HEK293T (cell line): ENCODE data around the gene HTATSF1.

Source experiments
- CTCF ChIA-PET: fragments of 350-600 bp; formaldehyde crosslinking; extraction: SDS; loops from one replicate; lab custom pipeline; 2021; ENCODE audit warnings: antibody characterized with exemption, inconsistent platforms; lab: Yijun Ruan, JAX
- POLR2A ChIA-PET: fragments of 350-600 bp; formaldehyde crosslinking; extraction: SDS; loops from one replicate; lab custom pipeline; 2020; ENCODE audit warnings: antibody characterized with exemption, inconsistent platforms; lab: Yijun Ruan, JAX
- DNase-seq: peaks from one replicate; pipeline ENCODE4 v3.0.0; 2012; ENCODE audit warnings: mixed read lengths; ENCODE audit errors: extremely low spot score
- ARNT ChIP-seq: fragments of 450-650 bp; IDR thresholded peaks from 2 replicates; pipeline ENCODE4 v1.6.1; 2017; ENCODE audit warnings: mild to moderate bottlenecking
- BHLHE40 ChIP-seq: fragments of 450-650 bp; IDR thresholded peaks from 2 replicates; pipeline ENCODE4 v1.6.1; 2016; ENCODE audit warnings: mild to moderate bottlenecking, moderate library complexity, borderline replicate concordance
- CTBP1 ChIP-seq: fragments of 450-650 bp; IDR thresholded peaks from 2 replicates; pipeline ENCODE4 v1.6.1; 2016; ENCODE audit warnings: borderline replicate concordance
- ELF4 ChIP-seq: fragments of 450-650 bp; IDR thresholded peaks from 2 replicates; pipeline ENCODE4 v1.6.1; 2017; ENCODE audit warnings: antibody characterized with exemption
- FOXA1 ChIP-seq: fragments of 450-650 bp; IDR thresholded peaks from 2 replicates; pipeline ENCODE4 v1.6.1; 2016; ENCODE audit warnings: mild to moderate bottlenecking
- FOXK2 ChIP-seq: fragments of 450-650 bp; IDR thresholded peaks from 2 replicates; pipeline ENCODE4 v1.6.1; 2016; ENCODE audit warnings: mild to moderate bottlenecking
- FOXM1 ChIP-seq: fragments of 450-650 bp; IDR thresholded peaks from 2 replicates; pipeline ENCODE4 v1.6.1; 2017; ENCODE audit warnings: mild to moderate bottlenecking, borderline replicate concordance
- HDGF ChIP-seq: fragments of 450-650 bp; IDR thresholded peaks from 2 replicates; pipeline ENCODE4 v1.6.1; 2017; ENCODE audit warnings: antibody characterized with exemption, borderline replicate concordance
- L3MBTL2 ChIP-seq: fragments of 450-650 bp; conservative IDR thresholded peaks from 2 replicates; pipeline ENCODE4 v1.6.1; 2016; ENCODE audit warnings: mild to moderate bottlenecking
- LEF1 ChIP-seq: fragments of 450-650 bp; IDR thresholded peaks from 2 replicates; pipeline ENCODE4 v1.6.1; 2017; ENCODE audit warnings: mild to moderate bottlenecking, borderline replicate concordance
- NFRKB ChIP-seq: fragments of 450-650 bp; IDR thresholded peaks from 2 replicates; pipeline ENCODE4 v1.6.1; 2016; ENCODE audit warnings: mild to moderate bottlenecking, moderate library complexity
- PKNOX1 ChIP-seq: fragments of 450-650 bp; IDR thresholded peaks from 2 replicates; pipeline ENCODE4 v1.6.1; 2016
- SP1 ChIP-seq: fragments of 450-650 bp; IDR thresholded peaks from 2 replicates; pipeline ENCODE4 v1.6.1; 2017
- SUZ12 ChIP-seq: fragments of 450-650 bp; IDR thresholded peaks from 2 replicates; pipeline ENCODE4 v1.6.1; 2016; ENCODE audit warnings: mild to moderate bottlenecking
- TARDBP ChIP-seq: fragments of 450-650 bp; IDR thresholded peaks from 2 replicates; pipeline ENCODE4 v1.6.1; 2016
- ZNF384 ChIP-seq: fragments of 450-650 bp; IDR thresholded peaks from 2 replicates; pipeline ENCODE4 v1.6.1; 2016

HTATSF1 gene

DNA sequence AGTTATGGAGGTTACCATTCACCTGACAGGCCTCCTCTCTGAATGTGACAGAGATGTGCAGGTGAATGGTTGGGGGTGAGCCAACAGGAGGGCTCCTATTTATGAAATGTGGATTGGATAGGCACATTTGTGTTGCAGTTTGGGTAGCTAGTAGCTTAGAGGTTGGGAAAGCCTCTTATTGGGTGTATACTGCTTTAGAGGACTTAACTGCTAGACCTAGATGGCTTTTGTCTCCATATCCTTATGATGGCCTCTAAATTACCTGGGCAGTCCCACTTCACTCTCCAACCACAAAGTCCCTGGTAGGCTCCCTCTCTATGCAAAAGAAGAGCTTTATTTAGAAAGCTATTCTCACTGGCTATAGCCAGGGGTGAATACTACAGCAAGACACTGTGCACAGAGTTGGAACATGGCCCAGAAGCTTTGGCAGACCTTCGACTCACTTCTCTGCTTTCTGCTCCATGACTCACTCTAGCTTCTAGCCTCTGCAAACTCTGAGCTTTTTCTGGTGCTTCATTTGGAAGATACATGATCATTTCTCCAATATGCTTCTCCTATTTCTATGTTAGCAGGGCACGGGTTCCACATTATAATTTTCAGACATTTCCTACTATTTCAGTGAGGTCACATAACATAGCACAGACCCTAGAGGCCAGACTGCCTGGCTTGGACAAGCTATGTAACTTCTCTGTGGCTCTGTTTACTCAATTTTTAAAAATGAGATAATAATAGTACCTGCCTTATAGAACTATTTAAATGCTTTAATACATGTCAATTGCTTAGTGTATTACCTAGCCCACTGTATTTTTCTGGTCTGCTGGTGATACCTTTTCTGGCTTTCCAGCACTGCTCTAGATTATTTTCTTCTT lies 28.6 kb downstream of the HTATSF1 start:
- TF ChIP-seq LEF1 (no peak), ELF4 (no peak)
- ChIA-PET CTCF (no interaction called here), POLR2A (no interaction called here)
- no peak for DNase-seq

GRCh38 chrX:136528645-136529315 lies 31.4 kb downstream of the HTATSF1 start:
- DNase-seq = peak; percentile 42
- ChIA-PET POLR2A (no interaction called here), CTCF (no interaction called here)
- TF ChIP-seq PKNOX1 (peak; percentile 73), FOXM1 (no peak)

DNA sequence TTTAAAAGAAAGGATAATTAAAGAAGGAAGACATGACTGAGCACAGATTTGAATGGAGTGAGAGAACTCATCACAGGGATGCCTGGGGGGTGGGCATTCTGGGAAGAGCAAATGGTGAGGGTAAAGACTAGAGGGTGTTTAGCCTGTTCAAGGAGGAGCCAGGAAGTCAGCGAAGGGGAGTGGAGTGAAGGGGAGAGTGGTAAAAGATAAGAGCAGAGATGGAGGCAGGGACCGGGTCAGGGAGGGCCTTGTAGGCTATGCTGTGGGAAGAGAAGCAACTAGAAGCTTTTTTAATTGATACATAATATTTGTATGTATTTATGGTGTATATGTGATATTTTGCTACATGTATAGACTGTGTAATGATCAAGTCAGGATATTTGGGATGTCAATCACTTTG lies 32.4 kb downstream of the HTATSF1 start:
- CTCF ChIA-PET = no interaction called here
- POLR2A ChIA-PET = no interaction called here
- TF ChIP-seq HDGF (no peak), CTBP1 (no peak)
- DNase-seq = no peak

DNA sequence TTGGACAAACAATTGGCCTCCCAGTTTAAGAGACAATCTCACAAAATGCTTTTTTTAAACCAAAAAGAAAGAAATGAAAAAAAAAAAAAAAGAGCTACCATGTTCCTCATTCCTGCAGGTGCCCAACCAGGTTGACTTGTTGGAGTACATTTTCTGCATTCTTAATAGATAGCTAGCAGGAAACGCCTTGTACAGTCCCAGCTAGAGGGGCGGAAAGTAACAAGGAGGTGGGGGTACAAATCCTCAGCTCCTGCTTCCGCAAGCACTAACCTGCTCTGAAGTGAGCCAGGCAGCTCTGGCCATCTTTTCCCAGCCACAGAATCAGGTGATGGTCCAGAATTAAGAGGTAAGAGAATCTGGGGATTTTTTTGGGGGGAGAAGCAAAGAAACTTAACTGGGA lies 34.6 kb downstream of the HTATSF1 start, which contains the start of gene VGLL1:
VGLL1 (plus strand) TSS at position 265 of the 400 bp plus-strand sequence. CDS start 3,806 bp downstream, outside the sequence.
- ChIA-PET CTCF (no interaction called here), POLR2A (no interaction called here)
- no peak for DNase-seq
- no peak for TF ChIP-seq PKNOX1
- TF ChIP-seq HDGF = no peak
- TF ChIP-seq SUZ12 = no peak
- no peak for TF ChIP-seq ARNT
- no peak for TF ChIP-seq FOXA1
- no peak for TF ChIP-seq ZNF384
- TF ChIP-seq NFRKB = no peak
- no peak for TF ChIP-seq TARDBP
- no peak for TF ChIP-seq LEF1
- TF ChIP-seq L3MBTL2 = no peak
- TF ChIP-seq FOXK2 = no peak
- no peak for TF ChIP-seq CTBP1
- no peak for TF ChIP-seq SP1
- TF ChIP-seq ELF4 = no peak
- no peak for TF ChIP-seq BHLHE40

DNA sequence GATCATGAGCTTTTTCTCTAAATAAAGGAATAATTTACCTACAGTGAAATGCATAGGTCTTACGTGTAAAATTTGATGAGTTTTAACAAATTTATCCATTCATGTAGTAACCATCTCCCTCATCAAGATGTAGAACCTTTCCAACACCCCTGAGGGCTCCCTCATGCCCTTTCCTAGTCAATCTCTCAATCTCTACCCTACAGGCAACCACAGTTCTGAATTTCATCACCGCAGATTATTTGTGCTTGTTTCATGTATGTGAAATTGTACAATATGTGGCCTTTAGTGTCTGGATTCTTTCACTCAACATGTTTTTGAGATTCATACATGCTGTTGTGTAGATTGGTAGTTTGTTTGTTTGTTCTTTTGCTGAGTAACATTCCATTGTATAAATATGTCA lies 36.7 kb downstream of the HTATSF1 start:
- TF ChIP-seq SUZ12 = no peak
- no peak for TF ChIP-seq ARNT
- no peak for TF ChIP-seq L3MBTL2
- no peak for TF ChIP-seq SP1
- TF ChIP-seq CTBP1 = no peak
- TF ChIP-seq FOXM1 = no peak
- no peak for TF ChIP-seq FOXA1
- no peak for TF ChIP-seq HDGF
- no peak for TF ChIP-seq PKNOX1
- no peak for TF ChIP-seq NFRKB
- no peak for TF ChIP-seq ELF4
- no peak for TF ChIP-seq FOXK2
- ChIA-PET POLR2A (no interaction called here), CTCF (no interaction called here)
- no peak for DNase-seq

GRCh38 chrX:136538811-136539210 lies 41.4 kb downstream of the HTATSF1 start:
- no peak for TF ChIP-seq SP1
- TF ChIP-seq HDGF = no peak
- no peak for TF ChIP-seq ELF4
- no peak for TF ChIP-seq ZNF384
- DNase-seq = no peak
- ChIA-PET POLR2A (interaction anchor here (1.0 kb wide), 1 partner anchor 42 kb away, joined by 3 read pairs; no protein-coding TSS in a partner anchor), CTCF (interaction anchor here (0.9 kb wide), 1 partner anchor 267 kb away, joined by 3 read pairs; no protein-coding TSS in a partner anchor)

DNA sequence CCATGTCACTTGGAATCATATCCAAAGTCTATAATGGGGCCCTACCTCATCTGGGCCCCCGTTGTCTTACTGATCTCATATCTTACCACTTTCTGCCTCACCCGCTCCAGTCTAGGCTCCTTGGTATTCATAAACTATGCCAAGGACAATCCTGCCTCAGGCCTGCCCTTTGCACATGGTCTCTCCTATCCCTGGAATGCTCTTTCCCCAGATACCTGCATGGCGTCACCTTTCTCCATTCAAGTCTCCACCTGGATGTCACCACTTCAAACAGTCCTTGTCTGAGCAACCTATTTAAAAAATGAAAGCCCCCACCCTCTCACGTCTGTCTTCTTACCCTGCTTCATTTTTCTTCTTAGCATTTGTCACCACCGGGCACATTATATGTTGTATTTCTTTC lies 42.8 kb downstream of the HTATSF1 start:
- DNase-seq = no peak
- CTCF ChIA-PET = no interaction called here
- TF ChIP-seq LEF1 (no peak), L3MBTL2 (no peak), BHLHE40 (no peak), FOXA1 (no peak), TARDBP (no peak), FOXK2 (no peak), NFRKB (no peak), PKNOX1 (no peak), SUZ12 (no peak)
- POLR2A ChIA-PET = no interaction called here
